HepG2 (cell line): ENCODE data around the gene NDUFS1. TPM values are rescaled to one million over a fixed set of nuclear protein-coding genes. Genes with fewer than 3 reads are reported as not detected.

Experiments used
- ATAC-seq: fragments of 200-7000 bp; cut with Tn5 transposase; 3 replicates; pipeline ENCODE4 v1.9.1; 2020; ENCODE audit warnings: mild to moderate bottlenecking, moderate library complexity
- BruUV-seq: library from RNA; stranded (reverse); fragments of 400-500 nt; replicated peaks from 2 replicates; lab custom pipeline; 2021; lab: Mats Ljungman, UMichigan
- CTCF ChIA-PET: fragments of 300-600 bp; formaldehyde crosslinking; extraction: SDS; loops from one replicate; lab custom pipeline; 2021; ENCODE audit warnings: low total read pairs, inconsistent platforms, low intra/inter-chr PET ratio; lab: Yijun Ruan, JAX
- POLR2A ChIA-PET: fragments of 350-600 bp; sonication (Branson Sonifier 250); formaldehyde crosslinking; loops from one replicate; lab custom pipeline; 2020; ENCODE audit warnings: antibody characterized with exemption, inconsistent platforms; lab: Yijun Ruan, JAX
- DNase-seq: peaks from one replicate; pipeline ENCODE4 v3.0.0-alpha.2; 2015; ENCODE audit warnings: low spot score
- FAIRE-seq: peaks from 3 replicates; lab custom pipeline; 2011; peaks lifted over from hg19 to GRCh38; lab: Jason Lieb, UNC
- H2AFZ ChIP-seq: one replicate; pipeline ENCODE4 v1.6.1; 2011; ENCODE audit warnings: low read length, inconsistent platforms
- H3K27ac ChIP-seq: fragments of 300-600 bp; 3 replicates; pipeline ENCODE4 v1.8.0; 2011; ENCODE audit warnings: mixed run types, mild to moderate bottlenecking, mixed read lengths, low read length, inconsistent platforms; ENCODE audit not compliant: insufficient read depth; ENCODE audit errors: extremely low read length
- H3K27me3 ChIP-seq, 2 experiments: fragments of 200-600 bp in 1 of 2; 2 replicates in 1 of 2; 3 replicates in 1 of 2; pipeline versions ENCODE4 v1.6.0 to v1.8.0; 2011; ENCODE audit warnings: low read length in 2 of 2, mild to moderate bottlenecking in 2 of 2, moderate library complexity in 2 of 2, inconsistent platforms in 1 of 2; ENCODE audit not compliant: insufficient read depth in 2 of 2, control insufficient read depth in 1 of 2
- H3K36me3 ChIP-seq, 2 experiments: fragments of 200-600 bp in 1 of 2; replicated peaks in 1 of 2; 2 replicates in 1 of 2; 3 replicates in 1 of 2; pipeline versions ENCODE4 v1.5.1 to v1.8.0; 2011; ENCODE audit warnings: low read length in 2 of 2, inconsistent platforms in 1 of 2; ENCODE audit not compliant: insufficient read depth in 2 of 2, control insufficient read depth in 1 of 2
- H3K4me1 ChIP-seq: 2 replicates; pipeline ENCODE4 v1.5.1; 2012; ENCODE audit warnings: low read length, inconsistent platforms; ENCODE audit not compliant: insufficient read depth
- H3K4me2 ChIP-seq: 2 replicates; pipeline ENCODE4 v1.6.0; 2011; ENCODE audit warnings: low read depth, low read length, inconsistent platforms
- H3K4me3 ChIP-seq, 3 experiments: fragments of 200-600 bp in 1 of 3; sonication (generic), shearing (Covaris generic) in 1 of 3; replicated peaks in 1 of 3; 2 replicates each; pipeline ENCODE4 v1.5.1; 2011 to 2016; ENCODE audit warnings: low read length in 3 of 3, inconsistent platforms in 2 of 3, low read depth in 2 of 3, mild to moderate bottlenecking in 2 of 3, control low read depth in 1 of 3, mixed read lengths in 1 of 3; ENCODE audit not compliant: insufficient read depth in 1 of 3
- H3K79me2 ChIP-seq: one replicate; pipeline ENCODE4 v1.6.1; 2011; ENCODE audit warnings: low read length, inconsistent platforms; ENCODE audit not compliant: insufficient read depth
- H3K9ac ChIP-seq: 2 replicates; pipeline ENCODE4 v1.6.0; 2011; ENCODE audit warnings: mild to moderate bottlenecking, low read depth, low read length, inconsistent platforms; ENCODE audit not compliant: insufficient read depth
- H3K9me3 ChIP-seq: 2 replicates; pipeline ENCODE4 v1.5.1; 2012; ENCODE audit warnings: mild to moderate bottlenecking, low read length
- H4K20me1 ChIP-seq: 2 replicates; pipeline ENCODE4 v1.6.0; 2011; ENCODE audit warnings: inconsistent platforms, mild to moderate bottlenecking, low read length, moderate library complexity; ENCODE audit not compliant: insufficient read depth
- EP300 ChIP-seq, 3 experiments: sonication (generic) in 1 of 3; formaldehyde crosslinking in 1 of 3; IDR thresholded peaks; 2 replicates each; pipeline versions ENCODE4 v1.5.1 to v1.6.1; 2011 to 2020; ENCODE audit warnings: low read depth in 2 of 3, low read length in 2 of 3, borderline replicate concordance in 1 of 3, improper control_type of control experiment in 1 of 3, mild to moderate bottlenecking in 1 of 3, missing genetic modification reagents in 1 of 3, moderate library complexity in 1 of 3
- KDM5A ChIP-seq: fragments of 200-600 bp; sonication (generic); IDR thresholded peaks from 2 replicates; pipeline ENCODE4 v1.7.0; 2018; ENCODE audit warnings: antibody characterized with exemption, mild to moderate bottlenecking, low read length, borderline replicate concordance
- MAFG ChIP-seq: sonication (generic); formaldehyde crosslinking; IDR thresholded peaks from 2 replicates; pipeline ENCODE4 v1.5.1; 2020; ENCODE audit warnings: mild to moderate bottlenecking, missing genetic modification reagents
- TAF15 ChIP-seq: fragments of 200-400 bp; formaldehyde crosslinking; IDR thresholded peaks from one replicate; pipeline ENCODE4 v1.6.1; 2018; ENCODE audit warnings: mild to moderate bottlenecking, low read depth, low read length; ENCODE audit not compliant: poor library complexity, severe bottlenecking
- ZFP41 ChIP-seq: sonication (generic); formaldehyde crosslinking; IDR thresholded peaks from 2 replicates; pipeline ENCODE4 v1.4.0; 2020; ENCODE audit warnings: mild to moderate bottlenecking, missing genetic modification reagents, borderline replicate concordance
- ZNF136 ChIP-seq: sonication (generic); formaldehyde crosslinking; IDR thresholded peaks from 2 replicates; pipeline ENCODE4 v1.8.1; 2022; ENCODE audit warnings: low read depth, mild to moderate bottlenecking, moderate library complexity, missing genetic modification reagents
- ZNF292 ChIP-seq: sonication (generic); formaldehyde crosslinking; IDR thresholded peaks from 2 replicates; pipeline ENCODE4 v1.8.1; 2022; ENCODE audit warnings: mild to moderate bottlenecking, low read depth, missing genetic modification reagents, borderline replicate concordance
- ZNF326 ChIP-seq: sonication (generic); formaldehyde crosslinking; IDR thresholded peaks from 2 replicates; pipeline ENCODE4 v1.4.0; 2020; ENCODE audit warnings: missing genetic modification reagents, borderline replicate concordance
- ZNF343 ChIP-seq: sonication (generic); formaldehyde crosslinking; IDR thresholded peaks from 2 replicates; pipeline ENCODE4 v1.4.0; 2020; ENCODE audit warnings: mild to moderate bottlenecking, missing genetic modification reagents
- ZNF572 ChIP-seq: sonication (generic); formaldehyde crosslinking; IDR thresholded peaks from 2 replicates; pipeline ENCODE4 v1.5.1; 2020; ENCODE audit warnings: mild to moderate bottlenecking, missing genetic modification reagents
- ZNF775 ChIP-seq: sonication (generic); formaldehyde crosslinking; IDR thresholded peaks from 2 replicates; pipeline ENCODE4 v1.4.0; 2020; ENCODE audit warnings: missing genetic modification reagents, mild to moderate bottlenecking, moderate library complexity, borderline replicate concordance
- ZNF83 ChIP-seq: sonication (generic); formaldehyde crosslinking; IDR thresholded peaks from 2 replicates; pipeline ENCODE4 v1.4.0; 2020; ENCODE audit warnings: missing genetic modification reagents, mild to moderate bottlenecking, borderline replicate concordance
- WGBS: methylation state at CpG from one replicate; pipeline ENCODE4 v1.1.6; 2017; ENCODE audit warnings: low lambda C conversion rate; 5-methylcytosine and 5-hydroxymethylcytosine counted together
- in situ Hi-C: cut with HindIII; loops from 2 replicates; pipeline ENCODE4 v1.10.0; 2017; ENCODE audit warnings: low pct_unique_long_range_greater_than_20kb; ENCODE audit not compliant: extremely low pct_ligation_motif_present
- intact Hi-C: fragments of 100-400 bp; cut with micrococcal nuclease; formaldehyde crosslinking; loops from one replicate; pipeline ENCODE4 v1.10.0; 2022; ENCODE audit not compliant: unreplicated experiment
- polyA plus RNA-seq, 8 experiments: library from polyadenylated mRNA; depleted of rRNA in 3 of 8; stranded (reverse) in 7 of 8; unstranded in 1 of 8; fragments of >200 nt; fragmentation: Illumina TruSeq in 4 of 8; extraction: Trizol in 4 of 8; gene quantifications; 2 replicates each; pipeline versions ENCODE4 v1.2.1 to v1.2.3, GENCODE V29; 2011 to 2016; ENCODE audit warnings: low read depth in 4 of 8, missing spikeins in 1 of 8, mixed read lengths in 1 of 8; ENCODE audit not compliant: insufficient read depth in 1 of 8
- total RNA-seq, 5 experiments: library from RNA; depleted of rRNA; stranded (reverse); fragments of >200 nt; fragmentation: Illumina TruSeq; extraction: Trizol; gene quantifications; 2 replicates each; pipeline ENCODE4 v1.2.3, GENCODE V29; 2016; ENCODE audit warnings: low read depth in 1 of 5
- TF ChIP-seq, protein P1 (sequence below): sonication (generic); formaldehyde crosslinking; IDR thresholded peaks from 2 replicates; pipeline ENCODE4 v1.9.0; 2021; ENCODE audit warnings: missing genetic modification reagents, borderline replicate concordance
- TF ChIP-seq, protein P2 (sequence below): sonication (generic); formaldehyde crosslinking; IDR thresholded peaks from 2 replicates; pipeline ENCODE4 v1.4.0; 2020; ENCODE audit warnings: mild to moderate bottlenecking, missing genetic modification reagents
- TF ChIP-seq, protein P3 (sequence below), 2 experiments: sonication (generic) in 1 of 2; formaldehyde crosslinking in 1 of 2; IDR thresholded peaks; 2 replicates each; pipeline versions ENCODE4 v1.4.0 to v1.6.1; 2016 to 2020; ENCODE audit warnings: borderline replicate concordance in 1 of 2, low read depth in 1 of 2, mild to moderate bottlenecking in 1 of 2, missing genetic modification reagents in 1 of 2
- TF ChIP-seq, protein P4 (sequence below): sonication (generic); formaldehyde crosslinking; IDR thresholded peaks from 2 replicates; pipeline ENCODE4 v1.8.0; 2022; ENCODE audit warnings: missing genetic modification reagents, low read depth, mild to moderate bottlenecking, borderline replicate concordance

The NDUFS1 gene
- total and polyA plus RNA-seq, 2 of the 13 experiments (the other 11 are each of a cell fraction or from before 2014, with no cell fraction given) = 139 to 242 TPM

DNA sequence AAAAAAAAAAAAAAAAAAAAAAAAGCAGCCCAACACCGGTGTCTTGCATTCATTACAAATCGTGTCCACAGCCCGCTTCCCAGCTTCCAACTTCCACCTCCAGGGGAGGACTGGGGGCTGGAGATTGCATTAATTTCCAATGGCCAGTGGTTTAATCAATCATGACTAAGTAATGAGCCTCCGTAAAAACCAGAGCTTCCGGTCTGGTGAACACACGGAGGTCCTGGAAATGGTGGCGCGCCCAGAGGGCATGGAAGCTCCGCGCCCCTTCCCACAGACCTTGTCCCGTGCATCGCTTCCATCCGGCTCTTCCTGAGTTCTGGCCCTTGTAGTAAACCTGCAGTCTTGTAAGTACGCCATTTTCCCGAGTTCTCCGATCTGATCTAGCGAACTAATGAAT, 44.1 kb upstream of the NDUFS1 start:
- ChIA-PET CTCF (no interaction called here), POLR2A (no interaction called here)
- no TSS peak for BruUV-seq
- Histone ChIP-seq H3K4me2 (no peak overlapping the region), H4K20me1 (no peaks in the 10 kb centered on the region), H3K27ac (no peak overlapping the region), H3K36me3 (no peaks in the 10 kb centered on the region), H3K79me2 (no peaks in the 10 kb centered on the region), H3K27me3 (peaks cover 2 to 18% of the 10 kb centered on the region in 2 experiments; a peak in 4 of 5 replicates), H3K4me1 (peaks cover 7% of the 10 kb centered on the region; the same call in 1 of the 2 replicates), H2AFZ (no peak overlapping the region), H3K9ac (no peak overlapping the region), H3K4me3 (no peak overlapping the region), H3K9me3 (no peaks in the 10 kb centered on the region)
- WGBS = 83% methylated on average over 17 of the region's 17 CpGs
- no peak for DNase-seq
- intact Hi-C loops (no loop called here), in situ Hi-C loops (no loop called here)
- TF ChIP-seq ZNF775 (CRISPR knock-in tag) (no peak), KDM5A (no peak), ZNF326 (CRISPR knock-in tag) (no peak), ZNF83 (no peak), EP300 (IDR thresholded peaks at IDR 0.05; ENCODE audit: low read depth in 2 of 2, low read length in 2 of 2) (no peak), EP300 (CRISPR knock-in tag; IDR thresholded peaks at IDR 0.05; ENCODE audit: borderline replicate concordance) (no peak), MAFG (CRISPR knock-in tag) (no peak), ZNF292 (CRISPR knock-in tag) (no peak), ZNF572 (CRISPR knock-in tag) (no peak), TAF15 (no peak), ZNF343 (CRISPR knock-in tag) (no peak), ZNF136 (CRISPR knock-in tag) (no peak), ZFP41 (CRISPR knock-in tag) (no peak)
- TF ChIP-seq, protein P1, sequence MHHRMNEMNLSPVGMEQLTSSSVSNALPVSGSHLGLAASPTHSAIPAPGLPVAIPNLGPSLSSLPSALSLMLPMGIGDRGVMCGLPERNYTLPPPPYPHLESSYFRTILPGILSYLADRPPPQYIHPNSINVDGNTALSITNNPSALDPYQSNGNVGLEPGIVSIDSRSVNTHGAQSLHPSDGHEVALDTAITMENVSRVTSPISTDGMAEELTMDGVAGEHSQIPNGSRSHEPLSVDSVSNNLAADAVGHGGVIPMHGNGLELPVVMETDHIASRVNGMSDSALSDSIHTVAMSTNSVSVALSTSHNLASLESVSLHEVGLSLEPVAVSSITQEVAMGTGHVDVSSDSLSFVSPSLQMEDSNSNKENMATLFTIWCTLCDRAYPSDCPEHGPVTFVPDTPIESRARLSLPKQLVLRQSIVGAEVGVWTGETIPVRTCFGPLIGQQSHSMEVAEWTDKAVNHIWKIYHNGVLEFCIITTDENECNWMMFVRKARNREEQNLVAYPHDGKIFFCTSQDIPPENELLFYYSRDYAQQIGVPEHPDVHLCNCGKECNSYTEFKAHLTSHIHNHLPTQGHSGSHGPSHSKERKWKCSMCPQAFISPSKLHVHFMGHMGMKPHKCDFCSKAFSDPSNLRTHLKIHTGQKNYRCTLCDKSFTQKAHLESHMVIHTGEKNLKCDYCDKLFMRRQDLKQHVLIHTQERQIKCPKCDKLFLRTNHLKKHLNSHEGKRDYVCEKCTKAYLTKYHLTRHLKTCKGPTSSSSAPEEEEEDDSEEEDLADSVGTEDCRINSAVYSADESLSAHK = no peak
- TF ChIP-seq, protein P2, sequence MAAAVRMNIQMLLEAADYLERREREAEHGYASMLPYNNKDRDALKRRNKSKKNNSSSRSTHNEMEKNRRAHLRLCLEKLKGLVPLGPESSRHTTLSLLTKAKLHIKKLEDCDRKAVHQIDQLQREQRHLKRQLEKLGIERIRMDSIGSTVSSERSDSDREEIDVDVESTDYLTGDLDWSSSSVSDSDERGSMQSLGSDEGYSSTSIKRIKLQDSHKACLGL (CRISPR knock-in tag) = no peak
- TF ChIP-seq, protein P3, sequence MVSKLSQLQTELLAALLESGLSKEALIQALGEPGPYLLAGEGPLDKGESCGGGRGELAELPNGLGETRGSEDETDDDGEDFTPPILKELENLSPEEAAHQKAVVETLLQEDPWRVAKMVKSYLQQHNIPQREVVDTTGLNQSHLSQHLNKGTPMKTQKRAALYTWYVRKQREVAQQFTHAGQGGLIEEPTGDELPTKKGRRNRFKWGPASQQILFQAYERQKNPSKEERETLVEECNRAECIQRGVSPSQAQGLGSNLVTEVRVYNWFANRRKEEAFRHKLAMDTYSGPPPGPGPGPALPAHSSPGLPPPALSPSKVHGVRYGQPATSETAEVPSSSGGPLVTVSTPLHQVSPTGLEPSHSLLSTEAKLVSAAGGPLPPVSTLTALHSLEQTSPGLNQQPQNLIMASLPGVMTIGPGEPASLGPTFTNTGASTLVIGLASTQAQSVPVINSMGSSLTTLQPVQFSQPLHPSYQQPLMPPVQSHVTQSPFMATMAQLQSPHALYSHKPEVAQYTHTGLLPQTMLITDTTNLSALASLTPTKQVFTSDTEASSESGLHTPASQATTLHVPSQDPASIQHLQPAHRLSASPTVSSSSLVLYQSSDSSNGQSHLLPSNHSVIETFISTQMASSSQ (IDR thresholded peaks at IDR 0.05; ENCODE audit: low read depth) = no peak
- TF ChIP-seq, protein P3 (CRISPR knock-in tag; IDR thresholded peaks at IDR 0.05; ENCODE audit: borderline replicate concordance) = no peak
- TF ChIP-seq, protein P4, sequence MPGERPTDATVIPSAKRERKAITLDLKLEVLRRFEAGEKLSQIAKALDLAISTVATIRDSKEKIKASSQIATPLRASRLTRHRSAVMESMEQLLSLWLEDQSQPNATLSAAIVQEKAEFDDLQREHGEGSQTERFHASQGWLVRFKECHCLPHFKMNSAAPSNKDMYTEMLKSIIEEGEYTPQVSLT (CRISPR knock-in tag) = no peak
- no peak for ATAC-seq
- FAIRE-seq = no peak
